ENCODE data around the gene DMGDH.
A peak's percentile ranks its signal among the peaks of the same experiment; 100 is the strongest.

DMGDH gene

GRCh38 chr5:78972654-78973428, 96.6 kb downstream of the DMGDH start:
- no peak for DNase-seq

- no peak for DNase-seq
These were observed 97.5 kb downstream of the DMGDH start for GRCh38 chr5:78971998-78972397.

GRCh38 chr5:78968781-78969180, 100.7 kb downstream of the DMGDH start:
- no peak for DNase-seq

- peak; percentile 62 for DNase-seq
These were observed 104.6 kb downstream of the DMGDH start for GRCh38 chr5:78964889-78965288.

GRCh38 chr5:78961743-78962142, 107.7 kb downstream of the DMGDH start:
- DNase-seq = no peak

- no peak for DNase-seq
These were observed 109.7 kb downstream of the DMGDH start for GRCh38 chr5:78959767-78960166.

- no peak for DNase-seq
These were observed 110.6 kb downstream of the DMGDH start for GRCh38 chr5:78958672-78959445.

GRCh38 chr5:78956901-78957300, 112.6 kb downstream of the DMGDH start:
- DNase-seq = no peak

GRCh38 chr5:78953092-78953800, 116.2 kb downstream of the DMGDH start:
- DNase-seq = no peak

Measured in hematopoietic multipotent progenitor cell treated with erythropoietin and hydrocortisone succinate and interleukin-3 and kit ligand, for 6 days (in vitro differentiated cells).